Adipose tissue (tissue), 3 donors: ENCODE measurements around the gene NHERF2. TPM values are rescaled to one million over a fixed set of nuclear protein-coding genes. Genes with fewer than 3 reads are reported as not detected.

Experiments used
- H3K27ac ChIP-seq: one replicate; pipeline ENCODE4 v1.5.1; 2013; ENCODE audit warnings: low read depth, low read length
- WGBS, 3 donors: extraction: QIAGEN DNeasy Blood & Tissue Kit; methylation state at CpG; one replicate each; pipeline ENCODE4 v1.1.7; 2013; 5-methylcytosine and 5-hydroxymethylcytosine counted together
- polyA plus RNA-seq, 3 donors: library from polyadenylated mRNA; stranded (reverse); fragments of 200-250 nt; gene quantifications; one replicate each; pipeline ENCODE4 v1.2.3, GENCODE V29; 2013
- donor health status: healthy with polysubstance abuse.
- donor health status: Bipolar disorder and iron deficiency.
- donor health status: healthy.

The NHERF2 gene
- polyA plus RNA-seq, 3 donors = 28.8 to 317 (median 232) TPM

GRCh38 chr16:2064368-2064945 is 37.8 kb downstream of the NHERF2 start:
- 91 to 95% (median 93%) methylated on average over 16 of the region's 16 CpGs for WGBS, 3 donors

GRCh38 chr16:2066139-2066538 is 39.4 kb downstream of the NHERF2 start:
- 95 to 98% (median 95%) methylated on average over 11 of the region's 11 CpGs for WGBS, 3 donors
- no peak overlapping the region for H3K27ac ChIP-seq

More at GRCh38 chr16:2064368-2064945, 37.8 kb downstream of the NHERF2 start:
- H3K27ac ChIP-seq = no peak overlapping the region

DNA sequence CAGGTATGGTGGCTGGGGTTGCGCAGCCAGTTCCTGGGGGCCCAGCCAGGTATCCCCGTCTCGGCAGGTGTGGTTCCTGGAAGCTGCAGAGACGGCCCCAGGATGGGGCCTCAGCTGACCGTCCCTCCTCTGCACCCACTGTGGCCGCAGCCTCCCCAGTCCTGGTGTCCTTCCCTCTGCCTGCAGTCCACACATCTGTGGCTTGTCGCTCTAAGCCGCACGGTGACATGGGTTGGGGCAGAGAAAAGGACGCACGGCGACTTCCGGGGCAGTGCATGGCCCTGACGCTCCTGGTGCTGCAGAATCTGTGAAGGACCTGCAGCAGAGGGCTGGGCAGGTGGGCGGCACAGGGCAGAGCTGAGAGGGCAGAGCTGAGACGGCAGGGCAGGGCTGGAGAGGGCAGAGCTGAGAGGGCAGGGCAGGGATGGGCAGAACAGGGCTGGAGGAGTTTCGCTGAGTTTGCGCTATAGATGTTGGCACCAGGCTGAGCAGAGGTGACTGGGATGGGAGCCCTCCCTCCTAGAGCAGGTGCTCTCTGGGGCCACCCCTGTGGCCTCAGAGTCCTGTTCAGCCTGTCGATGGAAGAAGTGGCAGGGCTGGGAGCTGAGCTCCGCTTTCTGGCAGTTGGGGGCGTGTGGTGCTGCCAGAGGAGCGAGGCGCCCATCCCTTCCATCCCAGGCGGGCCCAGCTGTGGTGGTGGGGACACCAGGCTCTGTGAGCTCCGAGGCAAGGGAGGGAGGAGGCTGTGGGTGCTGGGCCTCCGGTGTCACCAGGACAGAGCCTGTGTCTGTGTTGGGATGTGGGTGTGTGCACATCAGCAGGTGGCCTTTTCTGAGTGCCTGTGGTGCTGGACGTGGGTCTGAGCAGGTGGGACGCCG is 44.1 kb downstream of the NHERF2 start:
- 90 to 95% (median 91%) methylated on average over 27 to 29 of the region's 29 CpGs for WGBS, 3 donors

GRCh38 chr16:2071454-2072202 is 44.9 kb downstream of the NHERF2 start:
- 72 to 85% (median 74%) methylated on average over 34 of the region's 34 CpGs for WGBS, 3 donors
- no peak overlapping the region for H3K27ac ChIP-seq

More for the DNA sequence above, 44.1 kb downstream of the NHERF2 start:
- no peak overlapping the region for H3K27ac ChIP-seq

- no peak overlapping the region for H3K27ac ChIP-seq
- 85 to 91% (median 88%) methylated on average over 8 of the region's 8 CpGs for WGBS, 3 donors
Measured at GRCh38 chr16:2072926-2073325, 46.2 kb downstream of the NHERF2 start.

GRCh38 chr16:2074071-2074470 is 47.4 kb downstream of the NHERF2 start:
- 94 to 96% (median 95%) methylated on average over 20 of the region's 20 CpGs for WGBS, 3 donors
- no peak overlapping the region for H3K27ac ChIP-seq

DNA sequence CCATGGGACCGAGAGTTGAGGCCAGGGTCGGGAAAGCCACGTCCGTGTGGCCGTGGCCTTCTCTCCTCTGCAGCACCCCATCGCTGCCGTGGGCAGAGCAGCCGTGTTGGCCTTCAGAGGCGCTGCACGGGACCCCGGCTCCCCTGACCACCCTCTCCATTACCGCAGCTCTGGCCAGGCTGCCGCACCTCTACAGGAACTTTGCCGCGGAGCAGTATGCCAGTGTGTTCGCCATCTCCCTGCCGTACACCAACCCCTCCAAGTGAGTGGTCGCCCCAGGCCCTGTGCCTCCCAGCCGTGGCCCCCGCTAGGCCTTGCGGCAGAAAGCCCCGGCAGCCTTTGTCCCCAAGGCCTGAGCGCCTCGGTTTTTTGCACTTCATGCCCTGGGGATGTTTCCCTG is 48.9 kb downstream of the NHERF2 start:
- no peak overlapping the region for H3K27ac ChIP-seq
- WGBS, 3 donors = 93 to 98% (median 96%) methylated on average over 24 of the region's 24 CpGs

GRCh38 chr16:2076072-2076865 is 49.6 kb downstream of the NHERF2 start:
- H3K27ac ChIP-seq = no peak overlapping the region
- 94 to 95% (median 95%) methylated on average over 28 of the region's 28 CpGs for WGBS, 3 donors

DNA sequence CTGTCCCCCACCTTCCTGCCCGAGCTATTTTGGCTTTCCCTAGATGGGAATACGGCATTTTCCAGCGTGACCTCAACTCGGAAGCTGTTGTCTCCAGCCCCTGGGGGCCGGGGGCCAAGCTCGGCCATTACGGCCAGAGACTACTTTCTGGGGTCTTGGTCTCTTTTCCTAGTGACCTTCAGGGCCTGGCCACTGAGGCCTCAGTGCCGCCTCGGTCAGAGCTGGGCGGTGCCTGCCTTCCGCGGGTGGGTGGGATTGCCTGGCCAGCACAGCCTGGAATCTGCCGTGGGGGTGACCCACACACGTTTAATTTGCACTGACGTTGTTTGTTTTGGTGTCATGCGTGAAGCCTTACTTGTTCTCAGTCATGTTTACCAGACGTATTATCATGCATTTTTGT is 50.3 kb downstream of the NHERF2 start:
- no peak overlapping the region for H3K27ac ChIP-seq
- 88 to 92% (median 91%) methylated on average over 17 of the region's 17 CpGs for WGBS, 3 donors

- WGBS, 3 donors = 93 to 95% (median 94%) methylated on average over 21 of the region's 21 CpGs
- H3K27ac ChIP-seq = no peak overlapping the region
Measured at GRCh38 chr16:2077696-2078095, 51.0 kb downstream of the NHERF2 start.

DNA sequence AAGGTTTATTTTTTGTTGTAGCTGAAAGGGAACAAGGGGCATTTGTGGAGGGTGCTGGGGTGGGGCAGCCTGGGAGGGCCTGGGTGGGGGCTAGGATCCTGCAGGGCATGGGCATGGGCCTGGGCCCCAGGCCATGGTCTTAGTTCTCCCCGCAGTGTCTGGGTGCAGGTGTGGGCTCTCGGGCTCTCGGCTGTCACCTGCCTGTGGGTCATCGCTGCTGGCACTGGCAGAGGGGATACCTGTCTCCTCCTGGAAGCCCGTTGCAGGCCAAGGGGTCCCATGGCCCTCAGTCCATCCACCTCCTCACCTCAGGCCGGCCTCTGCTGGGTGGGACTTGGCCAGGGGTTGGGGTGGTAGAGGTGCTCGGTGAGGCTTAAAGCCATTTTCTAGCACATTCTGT is 51.4 kb downstream of the NHERF2 start:
- 94 to 97% (median 97%) methylated on average over 7 of the region's 7 CpGs for WGBS, 3 donors
- H3K27ac ChIP-seq = no peak overlapping the region

- H3K27ac ChIP-seq = no peak overlapping the region
- 94 to 95% (median 95%) methylated on average over 23 of the region's 23 CpGs for WGBS, 3 donors
Measured at GRCh38 chr16:2078691-2079090, 52.0 kb downstream of the NHERF2 start.

DNA sequence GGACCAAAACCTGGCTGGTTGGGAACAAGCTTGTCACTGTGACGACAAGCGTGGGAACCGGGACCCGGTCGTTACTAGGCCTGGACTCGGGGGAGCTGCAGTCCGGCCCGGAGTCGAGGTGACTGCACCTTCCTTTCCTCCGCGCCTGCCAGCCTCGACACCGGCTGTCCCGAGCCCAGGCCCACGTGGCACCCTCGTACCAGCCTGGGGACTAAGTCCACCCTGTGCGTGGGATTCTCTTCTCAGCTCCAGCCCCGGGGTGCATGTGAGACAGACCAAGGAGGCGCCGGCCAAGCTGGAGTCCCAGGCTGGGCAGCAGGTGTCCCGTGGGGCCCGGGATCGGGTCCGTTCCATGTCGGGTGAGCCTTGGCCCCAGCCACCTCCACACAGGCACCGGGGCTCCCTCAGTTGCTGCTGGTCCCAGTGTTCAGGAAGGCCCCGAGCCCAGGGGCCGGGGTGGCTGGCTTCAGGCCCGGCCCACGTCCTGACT is 52.7 kb downstream of the NHERF2 start:
- no peak overlapping the region for H3K27ac ChIP-seq
- 94 to 95% (median 95%) methylated on average over 23 to 30 of the region's 30 CpGs for WGBS, 3 donors

DNA sequence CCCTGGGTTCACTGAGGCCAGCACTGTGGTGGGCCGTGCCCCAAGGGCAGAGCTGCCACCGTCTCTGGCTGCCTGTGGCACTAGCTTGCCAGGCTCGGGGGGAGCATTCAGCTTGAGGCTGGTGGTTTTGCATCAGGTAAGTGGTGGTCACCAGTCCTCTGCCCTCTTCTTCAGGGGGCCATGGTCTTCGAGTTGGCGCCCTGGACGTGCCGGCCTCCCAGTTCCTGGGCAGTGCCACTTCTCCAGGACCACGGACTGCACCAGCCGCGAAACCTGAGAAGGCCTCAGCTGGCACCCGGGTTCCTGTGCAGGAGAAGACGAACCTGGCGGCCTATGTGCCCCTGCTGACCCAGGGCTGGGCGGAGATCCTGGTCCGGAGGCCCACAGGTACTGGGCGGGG is 53.3 kb downstream of the NHERF2 start:
- WGBS, 3 donors = 92 to 94% (median 93%) methylated on average over 15 to 16 of the region's 16 CpGs
- H3K27ac ChIP-seq = no peak overlapping the region

GRCh38 chr16:2081201-2082084 is 54.7 kb downstream of the NHERF2 start:
- 84 to 87% (median 85%) methylated on average over 32 to 35 of the region's 35 CpGs for WGBS, 3 donors
- no peak overlapping the region for H3K27ac ChIP-seq

GRCh38 chr16:2082171-2082982 is 55.7 kb downstream of the NHERF2 start:
- H3K27ac ChIP-seq = no peak overlapping the region
- 45 to 74% (median 73%) methylated on average over 29 to 32 of the region's 32 CpGs for WGBS, 3 donors
